ENCODE measurements around the gene NFIB. TPM values are rescaled to one million over a fixed set of nuclear protein-coding genes. Genes with fewer than 3 reads are reported as not detected.

NFIB gene
- total and polyA plus RNA-seq, 4 experiments from 2014 or later: not detected

DNA sequence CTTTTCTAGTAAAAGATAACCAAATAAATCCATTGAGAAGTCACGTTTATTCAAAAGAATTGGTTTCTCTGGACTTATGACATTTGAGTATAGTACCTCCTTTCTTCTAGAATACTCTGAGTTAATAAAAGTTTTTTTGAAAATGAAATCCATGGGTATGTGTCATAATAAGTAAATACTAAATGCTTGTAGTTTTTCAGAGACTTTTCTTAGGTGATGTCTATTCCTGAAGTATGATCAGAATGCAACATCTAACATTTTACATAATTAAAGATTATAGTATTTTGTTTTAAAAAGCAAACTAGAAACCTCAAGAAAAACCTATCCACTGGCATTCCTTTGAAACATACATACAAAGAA is 63.2 kb downstream of the NFIB start:
- intact Hi-C loops (cut with micrococcal nuclease): no loop called here
- Mint-ChIP-seq H3K4me1 (no peaks in the 10 kb centered on the region), H3K36me3 (no peaks in the 10 kb centered on the region), H3K27ac (no peak overlapping the region), H3K4me3 (no peak overlapping the region), H3K27me3 (peaks cover 2 to 6% of the 10 kb centered on the region in 2 donors), H3K9me3 (no peaks in the 10 kb centered on the region)
- no peak for DNase-seq
- Histone ChIP-seq H3K27ac (ENCODE audit: low read depth, low read length) (no peak overlapping the region), H3K36me3 (ENCODE audit: insufficient read depth, low read length) (no peaks in the 10 kb centered on the region), H3K9me3 (ENCODE audit: control insufficient read depth in 1 of 2, low read length in 2 of 2) (no peaks in the 10 kb centered on the region), H3K27me3 (ENCODE audit: insufficient read depth, low read length) (no peaks in the 10 kb centered on the region), H3K4me1 (ENCODE audit: insufficient read depth, low read length) (no peaks in the 10 kb centered on the region), H3K4me3 (ENCODE audit: low read length in 2 of 2) (no peak overlapping the region)
- ChIA-PET CTCF (ENCODE audit: partially characterized antibody) (no interaction called here), POLR2A (ENCODE audit: partially characterized antibody) (no interaction called here)

- Histone ChIP-seq H3K9me3 (ENCODE audit: control insufficient read depth in 1 of 2, low read length in 2 of 2) (no peaks in the 10 kb centered on the region), H3K4me3 (ENCODE audit: low read length in 2 of 2) (no peak overlapping the region), H3K27ac (ENCODE audit: low read depth, low read length) (no peak overlapping the region), H3K36me3 (ENCODE audit: insufficient read depth, low read length) (no peaks in the 10 kb centered on the region), H3K27me3 (ENCODE audit: insufficient read depth, low read length) (no peaks in the 10 kb centered on the region), H3K4me1 (ENCODE audit: insufficient read depth, low read length) (no peaks in the 10 kb centered on the region)
- intact Hi-C loops (cut with micrococcal nuclease): no loop called here
- ChIA-PET POLR2A (ENCODE audit: partially characterized antibody) (no interaction called here), CTCF (ENCODE audit: partially characterized antibody) (no interaction called here)
- no peak for DNase-seq
- Mint-ChIP-seq H3K4me1 (no peaks in the 10 kb centered on the region), H3K9me3 (no peaks in the 10 kb centered on the region), H3K4me3 (no peak overlapping the region), H3K27me3 (peaks cover 2 to 6% of the 10 kb centered on the region in 2 donors), H3K27ac (no peak overlapping the region), H3K36me3 (no peaks in the 10 kb centered on the region)
Measured at GRCh38 chr9:14249527-14249926, 64.4 kb downstream of the NFIB start.

GRCh38 chr9:14248149-14248548 is 65.8 kb downstream of the NFIB start:
- Histone ChIP-seq H3K27ac (ENCODE audit: low read depth, low read length) (no peak overlapping the region), H3K4me1 (ENCODE audit: insufficient read depth, low read length) (no peaks in the 10 kb centered on the region), H3K4me3 (ENCODE audit: low read length in 2 of 2) (no peak overlapping the region), H3K36me3 (ENCODE audit: insufficient read depth, low read length) (no peaks in the 10 kb centered on the region), H3K27me3 (ENCODE audit: insufficient read depth, low read length) (no peaks in the 10 kb centered on the region), H3K9me3 (ENCODE audit: control insufficient read depth in 1 of 2, low read length in 2 of 2) (no peaks in the 10 kb centered on the region)
- intact Hi-C loops (cut with micrococcal nuclease): no loop called here
- ChIA-PET CTCF (ENCODE audit: partially characterized antibody) (no interaction called here), POLR2A (ENCODE audit: partially characterized antibody) (no interaction called here)
- H3K4me3 Mint-ChIP-seq: no peak overlapping the region
- no peaks in the 10 kb centered on the region for H3K36me3 Mint-ChIP-seq
- H3K9me3 Mint-ChIP-seq: no peaks in the 10 kb centered on the region
- no peak for DNase-seq
- peaks cover 2 to 5% of the 10 kb centered on the region in 2 donors for H3K27me3 Mint-ChIP-seq
- no peaks in the 10 kb centered on the region for H3K4me1 Mint-ChIP-seq
- no peak overlapping the region for H3K27ac Mint-ChIP-seq

- no peak for DNase-seq
- POLR2A ChIA-PET (ENCODE audit: partially characterized antibody): no interaction called here
- Mint-ChIP-seq H3K9me3 (no peaks in the 10 kb centered on the region), H3K27me3 (peaks cover 3 to 5% of the 10 kb centered on the region in 2 donors), H3K4me1 (no peaks in the 10 kb centered on the region), H3K27ac (no peak overlapping the region), H3K36me3 (no peaks in the 10 kb centered on the region), H3K4me3 (no peak overlapping the region)
- CTCF ChIA-PET (ENCODE audit: partially characterized antibody): no interaction called here
- no peak overlapping the region for H3K4me3 ChIP-seq (ENCODE audit: low read length in 2 of 2)
- intact Hi-C loops (cut with micrococcal nuclease): no loop called here
- H3K27ac ChIP-seq (ENCODE audit: low read depth, low read length): no peak overlapping the region
- no peaks in the 10 kb centered on the region for H3K27me3 ChIP-seq (ENCODE audit: insufficient read depth, low read length)
- H3K36me3 ChIP-seq (ENCODE audit: insufficient read depth, low read length): no peaks in the 10 kb centered on the region
- H3K9me3 ChIP-seq (ENCODE audit: control insufficient read depth in 1 of 2, low read length in 2 of 2): no peaks in the 10 kb centered on the region
- H3K4me1 ChIP-seq (ENCODE audit: insufficient read depth, low read length): no peaks in the 10 kb centered on the region
Measured at GRCh38 chr9:14247577-14247976, 66.4 kb downstream of the NFIB start.

- H3K27ac Mint-ChIP-seq: no peak overlapping the region
- no peak overlapping the region for H3K4me3 Mint-ChIP-seq
- no peak overlapping the region for H3K4me3 ChIP-seq (ENCODE audit: low read length in 2 of 2)
- no peak for DNase-seq
- CTCF ChIA-PET (ENCODE audit: partially characterized antibody): no interaction called here
- H3K9me3 ChIP-seq (ENCODE audit: control insufficient read depth in 1 of 2, low read length in 2 of 2): no peaks in the 10 kb centered on the region
- POLR2A ChIA-PET (ENCODE audit: partially characterized antibody): no interaction called here
- no peaks in the 10 kb centered on the region for H3K4me1 Mint-ChIP-seq
- H3K27me3 Mint-ChIP-seq: peaks cover 3 to 5% of the 10 kb centered on the region in 2 donors
- H3K4me1 ChIP-seq (ENCODE audit: insufficient read depth, low read length): no peaks in the 10 kb centered on the region
- H3K36me3 ChIP-seq (ENCODE audit: insufficient read depth, low read length): no peaks in the 10 kb centered on the region
- H3K36me3 Mint-ChIP-seq: no peaks in the 10 kb centered on the region
- no peaks in the 10 kb centered on the region for H3K9me3 Mint-ChIP-seq
- intact Hi-C loops (cut with micrococcal nuclease): no loop called here
- H3K27me3 ChIP-seq (ENCODE audit: insufficient read depth, low read length): no peaks in the 10 kb centered on the region
- H3K27ac ChIP-seq (ENCODE audit: low read depth, low read length): no peak overlapping the region
Measured at GRCh38 chr9:14246951-14247350, 67.0 kb downstream of the NFIB start.

- DNase-seq: no peak
- no peaks in the 10 kb centered on the region for H3K4me1 ChIP-seq (ENCODE audit: insufficient read depth, low read length)
- no peaks in the 10 kb centered on the region for H3K27me3 ChIP-seq (ENCODE audit: insufficient read depth, low read length)
- no peak overlapping the region for H3K4me3 ChIP-seq (ENCODE audit: low read length in 2 of 2)
- ChIA-PET POLR2A (ENCODE audit: partially characterized antibody) (no interaction called here), CTCF (ENCODE audit: partially characterized antibody) (no interaction called here)
- Mint-ChIP-seq H3K27ac (no peak overlapping the region), H3K4me1 (no peaks in the 10 kb centered on the region), H3K36me3 (no peaks in the 10 kb centered on the region), H3K4me3 (no peak overlapping the region), H3K9me3 (no peaks in the 10 kb centered on the region), H3K27me3 (peaks cover 3 to 5% of the 10 kb centered on the region in 2 donors)
- intact Hi-C loops (cut with micrococcal nuclease): no loop called here
- no peaks in the 10 kb centered on the region for H3K36me3 ChIP-seq (ENCODE audit: insufficient read depth, low read length)
- no peaks in the 10 kb centered on the region for H3K9me3 ChIP-seq (ENCODE audit: control insufficient read depth in 1 of 2, low read length in 2 of 2)
- no peak overlapping the region for H3K27ac ChIP-seq (ENCODE audit: low read depth, low read length)
Measured at GRCh38 chr9:14245901-14246525, 67.9 kb downstream of the NFIB start.

GRCh38 chr9:14243514-14244042 is 70.4 kb downstream of the NFIB start:
- POLR2A ChIA-PET (ENCODE audit: partially characterized antibody): no interaction called here
- Mint-ChIP-seq H3K4me3 (no peak overlapping the region), H3K36me3 (no peaks in the 10 kb centered on the region), H3K27me3 (peaks cover 1 to 5% of the 10 kb centered on the region in 2 donors), H3K9me3 (no peaks in the 10 kb centered on the region), H3K4me1 (no peaks in the 10 kb centered on the region), H3K27ac (no peak overlapping the region)
- Histone ChIP-seq H3K27ac (ENCODE audit: low read depth, low read length) (no peak overlapping the region), H3K36me3 (ENCODE audit: insufficient read depth, low read length) (no peaks in the 10 kb centered on the region), H3K4me3 (ENCODE audit: low read length in 2 of 2) (no peak overlapping the region), H3K4me1 (ENCODE audit: insufficient read depth, low read length) (no peaks in the 10 kb centered on the region), H3K9me3 (ENCODE audit: control insufficient read depth in 1 of 2, low read length in 2 of 2) (no peaks in the 10 kb centered on the region), H3K27me3 (ENCODE audit: insufficient read depth, low read length) (no peaks in the 10 kb centered on the region)
- DNase-seq: no peak
- CTCF ChIA-PET (ENCODE audit: partially characterized antibody): no interaction called here
- intact Hi-C loops (cut with micrococcal nuclease): no loop called here

All from CD4-positive, alpha-beta memory T cell (primary cell).